Endothelial cell of umbilical vein (primary cell): Measurements from ENCODE around the gene TP73. TPM values are rescaled to one million over a fixed set of nuclear protein-coding genes. Genes with fewer than 3 reads are reported as not detected.

ENCODE experiments used
- BruUV-seq: library from RNA; stranded (reverse); fragments of 400-500 nt; replicated peaks from 2 replicates; lab custom pipeline; 2021; lab: Mats Ljungman, UMichigan
- CTCF ChIA-PET: fragments of 300-600, 350-600 bp; sonication (Branson Sonifier 250); formaldehyde crosslinking; loops from one replicate; lab custom pipeline; 2021; ENCODE audit warnings: antibody characterized with exemption, inconsistent platforms; lab: Charles Lee
- POLR2A ChIA-PET: fragments of 300-600, 350-600 bp; sonication (Branson Sonifier 250); formaldehyde crosslinking; loops from one replicate; lab custom pipeline; 2021; ENCODE audit warnings: antibody characterized with exemption, inconsistent platforms; lab: Charles Lee
- DNase-seq: peaks from one replicate; pipeline ENCODE4 v3.0.0-alpha.2; 2011; ENCODE audit warnings: low read depth, low spot score
- FAIRE-seq: peaks from 2 replicates; lab custom pipeline; 2011; peaks lifted over from hg19 to GRCh38; lab: Jason Lieb, UNC
- H2AFZ ChIP-seq: 2 replicates; pipeline ENCODE4 v1.6.0; 2012; ENCODE audit warnings: low read depth, low read length, control low read depth, inconsistent platforms
- H3K27ac ChIP-seq: 2 replicates; pipeline ENCODE4 v1.5.1; 2011; ENCODE audit warnings: low read depth, mild to moderate bottlenecking, control low read depth, low read length, moderate library complexity; ENCODE audit not compliant: insufficient read depth
- H3K27me3 ChIP-seq, 2 experiments: 2 replicates each; pipeline versions ENCODE4 v1.6.0 to v1.6.1; 2011; ENCODE audit warnings: low read length in 2 of 2, mixed read lengths in 1 of 2; ENCODE audit not compliant: control insufficient read depth in 2 of 2, insufficient read depth in 2 of 2
- H3K36me3 ChIP-seq, 2 experiments: 2 replicates in 1 of 2; 3 replicates in 1 of 2; pipeline ENCODE4 v1.5.1; 2011; ENCODE audit warnings: low read length in 2 of 2, mild to moderate bottlenecking in 1 of 2, moderate library complexity in 1 of 2; ENCODE audit not compliant: control insufficient read depth in 2 of 2, insufficient read depth in 2 of 2; ENCODE audit errors: extremely low read depth in 1 of 2
- H3K4me1 ChIP-seq: 3 replicates; pipeline ENCODE4 v1.5.1; 2011; ENCODE audit warnings: mild to moderate bottlenecking, low read length; ENCODE audit not compliant: control insufficient read depth, insufficient read depth; ENCODE audit errors: extremely low read depth
- H3K4me2 ChIP-seq: 2 replicates; pipeline ENCODE4 v1.6.1; 2011; ENCODE audit warnings: low read length, control low read depth, mixed read lengths; ENCODE audit not compliant: insufficient read depth
- H3K4me3 ChIP-seq, 3 experiments: fragments of 200-600 bp in 1 of 3; sonication (generic), shearing (Covaris generic) in 1 of 3; replicated peaks in 1 of 3; 2 replicates each; pipeline ENCODE4 v1.5.1; 2011 to 2016; ENCODE audit warnings: control low read depth in 3 of 3, low read length in 3 of 3, mild to moderate bottlenecking in 2 of 3, inconsistent platforms in 1 of 3, low read depth in 1 of 3, moderate library complexity in 1 of 3; ENCODE audit not compliant: insufficient read depth in 1 of 3
- H3K79me2 ChIP-seq: 2 replicates; pipeline ENCODE4 v1.6.0; 2012; ENCODE audit warnings: low read length, inconsistent platforms; ENCODE audit not compliant: control insufficient read depth, insufficient read depth
- H3K9ac ChIP-seq: replicated peaks from 2 replicates; pipeline ENCODE3; 2011; ENCODE audit warnings: low read length, control low read depth; ENCODE audit not compliant: insufficient read depth; ENCODE audit errors: extremely low read depth
- H3K9me1 ChIP-seq: replicated peaks from 3 replicates; pipeline ENCODE4 v1.6.0; 2011; ENCODE audit warnings: mild to moderate bottlenecking, low read length; ENCODE audit not compliant: control insufficient read depth, insufficient read depth; ENCODE audit errors: extremely low read depth
- H3K9me3 ChIP-seq: replicated peaks from 2 replicates; pipeline ENCODE4 v1.5.1; 2012; ENCODE audit warnings: low read length, inconsistent platforms; ENCODE audit not compliant: control insufficient read depth, insufficient read depth
- H4K20me1 ChIP-seq: replicated peaks from 2 replicates; pipeline ENCODE3; 2011; ENCODE audit warnings: mild to moderate bottlenecking, low read length; ENCODE audit not compliant: control insufficient read depth, insufficient read depth; ENCODE audit errors: extremely low read depth
- CTCF ChIP-seq, 2 donors: IDR thresholded peaks; 1 replicate in 1 of 2; 2 replicates in 1 of 2; pipeline ENCODE4 v1.5.1; 2011; ENCODE audit warnings: low read length in 2 of 2, mild to moderate bottlenecking in 2 of 2, moderate library complexity in 2 of 2, control low read depth in 1 of 2, inconsistent platforms in 1 of 2, low read depth in 1 of 2; ENCODE audit not compliant: insufficient read depth in 1 of 2; ENCODE audit errors: extremely low read depth in 1 of 2
- EZH2 ChIP-seq: IDR thresholded peaks from 2 replicates; pipeline ENCODE4 v1.6.1; 2012; ENCODE audit warnings: borderline replicate concordance, low read depth, mild to moderate bottlenecking, moderate library complexity, low read length, inconsistent platforms; ENCODE audit not compliant: severe bottlenecking
- FOS ChIP-seq: IDR thresholded peaks from 2 replicates; pipeline ENCODE4 v1.6.1; 2011; ENCODE audit warnings: mild to moderate bottlenecking, low read length, moderate library complexity, borderline replicate concordance; ENCODE audit not compliant: insufficient read depth
- GATA2 ChIP-seq: IDR thresholded peaks from 2 replicates; pipeline ENCODE4 v1.7.0; 2011; ENCODE audit warnings: low read depth, mild to moderate bottlenecking, moderate library complexity, mixed read lengths, low read length; ENCODE audit not compliant: insufficient read length, insufficient read depth
- JUN ChIP-seq: IDR thresholded peaks from 2 replicates; pipeline ENCODE4 v1.6.1; 2011; ENCODE audit warnings: borderline replicate concordance, low read depth; ENCODE audit not compliant: insufficient read length, insufficient read depth
- MAX ChIP-seq: IDR thresholded peaks from 2 replicates; pipeline ENCODE4 v1.6.1; 2011; ENCODE audit not compliant: insufficient read depth, insufficient read length
- MYC ChIP-seq: IDR thresholded peaks from one replicate; pipeline ENCODE4 v1.6.1; 2011; ENCODE audit warnings: mild to moderate bottlenecking, low read depth, low read length
- POLR2A ChIP-seq: IDR thresholded peaks from 2 replicates; pipeline ENCODE4 v1.6.1; 2012; ENCODE audit warnings: low read depth, mild to moderate bottlenecking, control low read depth, low read length
- POLR2AphosphoS5 ChIP-seq: IDR thresholded peaks from 2 replicates; pipeline ENCODE4 v1.6.1; 2012; ENCODE audit warnings: low read depth, mild to moderate bottlenecking, control low read depth, low read length, moderate library complexity; ENCODE audit not compliant: insufficient read depth
- dilution Hi-C: fragments of 300-500 bp; cut with MboI; formaldehyde crosslinking; loops from one replicate; pipeline ENCODE4 v1.15.0; 2019; ENCODE audit warnings: low sequenced_read_pairs; ENCODE audit not compliant: extremely low pct_ligation_motif_present
- intact Hi-C: fragments of 100-400 bp; cut with micrococcal nuclease; formaldehyde crosslinking; loops from one replicate; pipeline ENCODE4 v1.10.0; 2022
- polyA plus RNA-seq, 4 experiments: library from polyadenylated mRNA; depleted of rRNA in 3 of 4; stranded (reverse) in 3 of 4; unstranded in 1 of 4; fragments of >200 nt; gene quantifications; 2 replicates each; pipeline versions ENCODE4 v1.2.1 to v1.2.3, GENCODE V29; 2011 to 2012; ENCODE audit warnings: missing spikeins in 1 of 4
- total RNA-seq: library from RNA; stranded (reverse); gene quantifications from 2 replicates; pipeline ENCODE4 v1.2.3, GENCODE V29; 2021

Gene TP73
- total and polyA plus RNA-seq, 2 donors (not counting 3 experiments of a cell fraction or from before 2014, with no cell fraction given), result 0.03 to 0.15 TPM

- Histone ChIP-seq H3K9me3 (no peaks in the 10 kb centered on the region), H3K4me1 (no peaks in the 10 kb centered on the region), H3K9me1 (no peaks in the 10 kb centered on the region), H3K36me3 (peaks cover 3 to 38% of the 10 kb centered on the region in 2 experiments), H2AFZ (no peak overlapping the region), H3K4me3 (no peak overlapping the region), H3K9ac (no peak overlapping the region), H4K20me1 (no peaks in the 10 kb centered on the region), H3K4me2 (no peak overlapping the region), H3K27ac (no peak overlapping the region), H3K79me2 (no peaks in the 10 kb centered on the region), H3K27me3 (no peaks in the 10 kb centered on the region)
- dilution Hi-C loops, result no loop called here
- ChIA-PET POLR2A (no interaction called here), CTCF (no interaction called here)
- FAIRE-seq (no peak), DNase-seq (no peak)
- intact Hi-C loops, result no loop called here
- no peak for TF ChIP-seq FOS
- TF ChIP-seq EZH2, result no peak
- TF ChIP-seq MAX, result no peak
- no TSS peak for BruUV-seq
Measured at GRCh38 chr1:3779265-3779911, 127.1 kb downstream of the TP73 start.

GRCh38 chr1:3779912-3780416 is 127.6 kb downstream of the TP73 start:
- no peak for DNase-seq
- Histone ChIP-seq H3K4me2 (no peak overlapping the region), H3K27ac (no peak overlapping the region), H3K79me2 (no peaks in the 10 kb centered on the region), H3K36me3 (peaks cover 3 to 40% of the 10 kb centered on the region in 2 experiments), H3K27me3 (no peaks in the 10 kb centered on the region), H3K4me3 (no peak overlapping the region), H3K4me1 (no peaks in the 10 kb centered on the region), H3K9ac (no peak overlapping the region), H3K9me3 (no peaks in the 10 kb centered on the region), H2AFZ (no peak overlapping the region), H4K20me1 (no peaks in the 10 kb centered on the region), H3K9me1 (no peaks in the 10 kb centered on the region)
- TF ChIP-seq CTCF (IDR thresholded peaks at IDR 0.05; ENCODE audit: extremely low read depth in 1 of 2, insufficient read depth in 1 of 2, low read depth in 1 of 2, low read length in 2 of 2), result no peak
- no peak for TF ChIP-seq EZH2
- no peak for TF ChIP-seq FOS
- no peak for TF ChIP-seq POLR2AphosphoS5
- TF ChIP-seq MYC, result no peak
- no peak for TF ChIP-seq JUN
- TF ChIP-seq GATA2, result no peak
- TF ChIP-seq MAX, result no peak
- TF ChIP-seq POLR2A, result no peak
- no TSS peak for BruUV-seq
- intact Hi-C loops, result no loop called here
- no peak for FAIRE-seq
- dilution Hi-C loops, result no loop called here
- ChIA-PET CTCF (no interaction called here), POLR2A (no interaction called here)
